ENCODE data around the gene ACVR2B. TPM values are rescaled to one million over a fixed set of nuclear protein-coding genes. Genes with fewer than 3 reads are reported as not detected.

The ACVR2B gene
- total RNA-seq, 2 donors from 2014 or later: 7.7 to 12.8 TPM

GRCh38 chr3:38521391-38521987, 67.8 kb downstream of the ACVR2B start:
- Mint-ChIP-seq H3K36me3 (ENCODE audit: low read depth) (peaks cover 57% of the 10 kb centered on the region), H3K4me1 (peaks cover 14% of the 10 kb centered on the region)

GRCh38 chr3:38522002-38522401, 68.3 kb downstream of the ACVR2B start:
- Mint-ChIP-seq H3K4me3 (no peak overlapping the region), H3K9me3 (no peaks in the 10 kb centered on the region), H3K27me3 (no peaks in the 10 kb centered on the region), H3K27ac (no peak overlapping the region), H3K36me3 (ENCODE audit: low read depth) (peaks cover 57% of the 10 kb centered on the region), H3K4me1 (peaks cover 14% of the 10 kb centered on the region)
- ATAC-seq (replicated peaks): no peak

More at GRCh38 chr3:38521391-38521987, 67.8 kb downstream of the ACVR2B start:
- H3K27ac Mint-ChIP-seq: no peak overlapping the region
- H3K9me3 Mint-ChIP-seq: no peaks in the 10 kb centered on the region
- peak; percentile 40 for ATAC-seq (replicated peaks)
- H3K27me3 Mint-ChIP-seq: no peaks in the 10 kb centered on the region
- H3K4me3 Mint-ChIP-seq: no peak overlapping the region

GRCh38 chr3:38524141-38524739, 70.5 kb downstream of the ACVR2B start:
- ATAC-seq (replicated peaks): no peak
- Mint-ChIP-seq H3K9me3 (no peaks in the 10 kb centered on the region), H3K27me3 (no peaks in the 10 kb centered on the region), H3K4me1 (peaks cover 7% of the 10 kb centered on the region), H3K4me3 (no peak overlapping the region), H3K36me3 (ENCODE audit: low read depth) (peaks cover 66% of the 10 kb centered on the region), H3K27ac (no peak overlapping the region)

GRCh38 chr3:38526792-38527191, 73.1 kb downstream of the ACVR2B start:
- H3K9me3 Mint-ChIP-seq: no peaks in the 10 kb centered on the region
- ATAC-seq (replicated peaks): no peak
- peaks cover 76% of the 10 kb centered on the region for H3K36me3 Mint-ChIP-seq (ENCODE audit: low read depth)
- H3K27ac Mint-ChIP-seq: no peak overlapping the region
- no peak overlapping the region for H3K4me3 Mint-ChIP-seq
- H3K4me1 Mint-ChIP-seq: no peaks in the 10 kb centered on the region
- H3K27me3 Mint-ChIP-seq: no peaks in the 10 kb centered on the region

GRCh38 chr3:38528457-38528856, 74.8 kb downstream of the ACVR2B start:
- Mint-ChIP-seq H3K27ac (no peak overlapping the region), H3K4me3 (no peak overlapping the region), H3K27me3 (no peaks in the 10 kb centered on the region), H3K9me3 (no peaks in the 10 kb centered on the region), H3K4me1 (no peaks in the 10 kb centered on the region), H3K36me3 (ENCODE audit: low read depth) (peaks cover 59% of the 10 kb centered on the region)
- ATAC-seq (replicated peaks): no peak

GRCh38 chr3:38532529-38532928, 78.8 kb downstream of the ACVR2B start:
- Mint-ChIP-seq H3K36me3 (ENCODE audit: low read depth) (peaks cover 44% of the 10 kb centered on the region), H3K27ac (no peak overlapping the region), H3K27me3 (no peaks in the 10 kb centered on the region), H3K4me1 (no peaks in the 10 kb centered on the region), H3K9me3 (no peaks in the 10 kb centered on the region), H3K4me3 (no peak overlapping the region)
- ATAC-seq (replicated peaks): no peak

GRCh38 chr3:38533285-38533976, 79.7 kb downstream of the ACVR2B start:
- Mint-ChIP-seq H3K9me3 (no peaks in the 10 kb centered on the region), H3K36me3 (ENCODE audit: low read depth) (peaks cover 35% of the 10 kb centered on the region), H3K4me1 (no peaks in the 10 kb centered on the region), H3K27me3 (no peaks in the 10 kb centered on the region), H3K27ac (no peak overlapping the region), H3K4me3 (no peak overlapping the region)
- no peak for ATAC-seq (replicated peaks)

- Mint-ChIP-seq H3K9me3 (no peaks in the 10 kb centered on the region), H3K36me3 (ENCODE audit: low read depth) (peaks cover 35% of the 10 kb centered on the region), H3K27ac (no peak overlapping the region), H3K4me3 (no peak overlapping the region), H3K4me1 (no peaks in the 10 kb centered on the region), H3K27me3 (no peaks in the 10 kb centered on the region)
- ATAC-seq (replicated peaks): no peak
These were observed 80.5 kb downstream of the ACVR2B start for GRCh38 chr3:38534180-38534579.

- Mint-ChIP-seq H3K4me1 (no peaks in the 10 kb centered on the region), H3K4me3 (no peak overlapping the region), H3K36me3 (ENCODE audit: low read depth) (peaks cover 33% of the 10 kb centered on the region), H3K27ac (no peak overlapping the region), H3K9me3 (no peaks in the 10 kb centered on the region), H3K27me3 (no peaks in the 10 kb centered on the region)
- no peak for ATAC-seq (replicated peaks)
These were observed 80.9 kb downstream of the ACVR2B start for GRCh38 chr3:38534604-38535003.

GRCh38 chr3:38536671-38537070, 83.0 kb downstream of the ACVR2B start:
- Mint-ChIP-seq H3K36me3 (ENCODE audit: low read depth) (peaks cover 25% of the 10 kb centered on the region), H3K27ac (no peak overlapping the region), H3K27me3 (no peaks in the 10 kb centered on the region), H3K4me1 (no peaks in the 10 kb centered on the region), H3K9me3 (no peaks in the 10 kb centered on the region), H3K4me3 (no peak overlapping the region)
- ATAC-seq (replicated peaks): no peak

GRCh38 chr3:38538773-38539353, 85.2 kb downstream of the ACVR2B start:
- Mint-ChIP-seq H3K36me3 (ENCODE audit: low read depth) (peaks cover 25% of the 10 kb centered on the region), H3K9me3 (no peaks in the 10 kb centered on the region), H3K4me1 (no peaks in the 10 kb centered on the region), H3K27me3 (no peaks in the 10 kb centered on the region), H3K4me3 (no peak overlapping the region), H3K27ac (peak overlapping the region; percentile 32)
- no peak for ATAC-seq (replicated peaks)

GRCh38 chr3:38541806-38542205, 88.1 kb downstream of the ACVR2B start:
- H3K9me3 Mint-ChIP-seq: no peaks in the 10 kb centered on the region
- peaks cover 6% of the 10 kb centered on the region for H3K36me3 Mint-ChIP-seq (ENCODE audit: low read depth)
- no peak for ATAC-seq (replicated peaks)
- no peaks in the 10 kb centered on the region for H3K27me3 Mint-ChIP-seq
- no peak overlapping the region for H3K27ac Mint-ChIP-seq
- no peaks in the 10 kb centered on the region for H3K4me1 Mint-ChIP-seq
- no peak overlapping the region for H3K4me3 Mint-ChIP-seq

Measured in activated T-helper 17 cell treated with anti-CD3 and anti-CD28 coated beads, Interleukin-2, amount 50 U/mL, for 72 hours (primary cell).